IMR-90 (cell line): ENCODE measurements around the gene MALRD1.

Experiments used
- CTCF ChIP-seq: conservative IDR thresholded peaks from 2 replicates; pipeline ENCODE4 v1.5.1; 2012; ENCODE audit warnings: mild to moderate bottlenecking, low read depth, low read length, improper control_type of control experiment
- POLR2A ChIP-seq: IDR thresholded peaks from 2 replicates; pipeline ENCODE4 v1.6.1; 2012; ENCODE audit warnings: mild to moderate bottlenecking, low read depth, low read length
- RFX5 ChIP-seq: IDR thresholded peaks from 2 replicates; pipeline ENCODE4 v1.8.0; 2012; ENCODE audit warnings: low read depth, mild to moderate bottlenecking, low read length, moderate library complexity

- TF ChIP-seq CTCF (no peak), RFX5 (no peak), POLR2A (no peak)
These were observed 681.7 kb downstream of the MALRD1 start for GRCh38 chr10:19730167-19730906.
